Purkinje cell (primary cell): ENCODE data around the gene FAT1. TPM values are rescaled to one million over a fixed set of nuclear protein-coding genes. Genes with fewer than 3 reads are reported as not detected.

Experiments
- polyA plus RNA-seq: library from polyadenylated mRNA; unstranded; fragments of >200 nt; fragmentation: Nextera tagmentation; gene quantifications from 2 replicates; pipeline ENCODE4 v1.2.1, GENCODE V29; 2014

FAT1 gene, protein sequence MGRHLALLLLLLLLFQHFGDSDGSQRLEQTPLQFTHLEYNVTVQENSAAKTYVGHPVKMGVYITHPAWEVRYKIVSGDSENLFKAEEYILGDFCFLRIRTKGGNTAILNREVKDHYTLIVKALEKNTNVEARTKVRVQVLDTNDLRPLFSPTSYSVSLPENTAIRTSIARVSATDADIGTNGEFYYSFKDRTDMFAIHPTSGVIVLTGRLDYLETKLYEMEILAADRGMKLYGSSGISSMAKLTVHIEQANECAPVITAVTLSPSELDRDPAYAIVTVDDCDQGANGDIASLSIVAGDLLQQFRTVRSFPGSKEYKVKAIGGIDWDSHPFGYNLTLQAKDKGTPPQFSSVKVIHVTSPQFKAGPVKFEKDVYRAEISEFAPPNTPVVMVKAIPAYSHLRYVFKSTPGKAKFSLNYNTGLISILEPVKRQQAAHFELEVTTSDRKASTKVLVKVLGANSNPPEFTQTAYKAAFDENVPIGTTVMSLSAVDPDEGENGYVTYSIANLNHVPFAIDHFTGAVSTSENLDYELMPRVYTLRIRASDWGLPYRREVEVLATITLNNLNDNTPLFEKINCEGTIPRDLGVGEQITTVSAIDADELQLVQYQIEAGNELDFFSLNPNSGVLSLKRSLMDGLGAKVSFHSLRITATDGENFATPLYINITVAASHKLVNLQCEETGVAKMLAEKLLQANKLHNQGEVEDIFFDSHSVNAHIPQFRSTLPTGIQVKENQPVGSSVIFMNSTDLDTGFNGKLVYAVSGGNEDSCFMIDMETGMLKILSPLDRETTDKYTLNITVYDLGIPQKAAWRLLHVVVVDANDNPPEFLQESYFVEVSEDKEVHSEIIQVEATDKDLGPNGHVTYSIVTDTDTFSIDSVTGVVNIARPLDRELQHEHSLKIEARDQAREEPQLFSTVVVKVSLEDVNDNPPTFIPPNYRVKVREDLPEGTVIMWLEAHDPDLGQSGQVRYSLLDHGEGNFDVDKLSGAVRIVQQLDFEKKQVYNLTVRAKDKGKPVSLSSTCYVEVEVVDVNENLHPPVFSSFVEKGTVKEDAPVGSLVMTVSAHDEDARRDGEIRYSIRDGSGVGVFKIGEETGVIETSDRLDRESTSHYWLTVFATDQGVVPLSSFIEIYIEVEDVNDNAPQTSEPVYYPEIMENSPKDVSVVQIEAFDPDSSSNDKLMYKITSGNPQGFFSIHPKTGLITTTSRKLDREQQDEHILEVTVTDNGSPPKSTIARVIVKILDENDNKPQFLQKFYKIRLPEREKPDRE (N-terminal part only)
- polyA plus RNA-seq = 11.9 and 19.6 TPM in 2 replicates

GRCh38 chr4:186723292-186724057, at the start of gene FAT1:
TSS of gene FAT1 (minus strand) at chr4:186723856. CDS start at chr4:186709827, 14,029 bp downstream.

GRCh38 chr4:186554914-186555827, 168.5 kb downstream of the FAT1 start, which contains the start of gene MTNR1A:
TSS of gene MTNR1A (minus strand) at chr4:186555567. CDS start at chr4:186555365, 202 bp downstream.

Other genes with a start within 250 kb of the FAT1 start
- gene MTNR1A, start 168.3 kb downstream of the FAT1 start, polyA plus RNA-seq = not detected in 2 replicates